Psoas muscle (tissue), 8 donors: ENCODE measurements around the gene TBC1D17. TPM values are rescaled to one million over a fixed set of nuclear protein-coding genes. Genes with fewer than 3 reads are reported as not detected.

Experiments
- ATAC-seq, 4 donors: fragments of 200-7000 bp; cut with Tn5 transposase; one replicate each; pipeline ENCODE4 v1.9.1; 2020; ENCODE audit warnings: moderate library complexity in 3 of 4, mild to moderate bottlenecking in 2 of 4
- DNase-seq, 2 donors: peaks; one replicate each; pipeline ENCODE4 v3.0.0-alpha.2; 2020
- H3K27ac ChIP-seq: fragments of 200-600 bp; one replicate; pipeline ENCODE4 v1.8.0; 2022
- H3K27me3 ChIP-seq, 3 donors: fragments of 200-600 bp in 1 of 3; one replicate each; pipeline versions ENCODE4 v1.6.1 to v1.8.0; 2013 to 2022; ENCODE audit warnings: low read length in 2 of 3, mild to moderate bottlenecking in 2 of 3, moderate library complexity in 1 of 3; ENCODE audit not compliant: insufficient read depth in 3 of 3
- H3K36me3 ChIP-seq, 2 donors: fragments of 200-600 bp in 1 of 2; one replicate each; pipeline versions ENCODE4 v1.6.1 to v1.8.0; 2013 to 2022; ENCODE audit warnings: low read depth in 1 of 2, mild to moderate bottlenecking in 1 of 2, moderate library complexity in 1 of 2; ENCODE audit not compliant: insufficient read depth in 1 of 2
- H3K4me1 ChIP-seq: fragments of 200-600 bp; one replicate; pipeline ENCODE4 v1.8.0; 2022
- H3K4me3 ChIP-seq: fragments of 200-600 bp; one replicate; pipeline ENCODE4 v1.8.0; 2022; ENCODE audit warnings: mild to moderate bottlenecking
- H3K9me3 ChIP-seq: fragments of 200-600 bp; one replicate; pipeline ENCODE4 v1.8.0; 2022
- CTCF ChIP-seq: fragments of 200-600 bp; IDR thresholded peaks from one replicate; pipeline ENCODE4 v1.8.0; 2022; ENCODE audit warnings: antibody characterized with exemption
- WGBS, 3 donors: extraction: QIAGEN DNeasy Blood & Tissue Kit; methylation state at CpG; one replicate each; pipeline versions ENCODE4 v1.1.6 to v1.1.7; 2013; 5-methylcytosine and 5-hydroxymethylcytosine counted together
- intact Hi-C, 2 donors: fragments of 100-400 bp; cut with DNase I; formaldehyde crosslinking; loops; one replicate each; pipeline versions ENCODE4 v1.11.0 to v1.14.2; 2022
- polyA plus RNA-seq, 3 donors: library from polyadenylated mRNA; stranded (reverse); fragments of 200-250 nt; gene quantifications; one replicate each; pipeline ENCODE4 v1.2.3, GENCODE V29; 2013
- total RNA-seq, 4 donors: library from RNA; stranded (reverse); fragmentation: NEBNext Ultra II Directional in 2 of 4; extraction: Animal tissue kit (Norgen Biotek cat#: 25700) in 2 of 4; gene quantifications; one replicate each; pipeline versions ENCODE4 v1.2.1 to v1.2.4, GENCODE V29; 2021 to 2023
- donor health status: healthy with polysubstance abuse.
- donor health status: DM: no; HTN: no; CAD: no; lungs with moderate emphysema.
- donor health status: Bipolar disorder and iron deficiency.
- donor health status: healthy.
- donor health status: DM: yes; HTN: yes; CAD: no.
- donor health status: DM: no; HTN: no; CAD: no.
- donor health status: DM: no; HTN: no; CAD: no.
- donor health status: DM: yes; HTN: yes; CAD: no.

TBC1D17 gene
- total and polyA plus RNA-seq, 7 donors, result 36.3 to 107 (median 81.8) TPM

- H3K9me3 ChIP-seq, result no peaks in the 10 kb centered on the region
- TF ChIP-seq CTCF, result no peak
- peak overlapping the region; percentile 12 for H3K27ac ChIP-seq
- no peaks in the 10 kb centered on the region for H3K27me3 ChIP-seq
- peak in 1 of 2 donors; percentile 54 for DNase-seq
- H3K4me1 ChIP-seq, result peaks cover 28% of the 10 kb centered on the region
- peaks cover 14 to 64% of the 10 kb centered on the region in 2 donors for H3K36me3 ChIP-seq
- intact Hi-C loops, result loop anchor here in 1 of 2 donors (5.0 kb wide), 1 partner anchor 382 kb away; the partner anchor contains the start of gene RPS11
- peak overlapping the region; percentile 69 for H3K4me3 ChIP-seq
- 91 to 93% (median 93%) methylated on average over 12 of the region's 12 CpGs for WGBS, 3 donors
- no peak for ATAC-seq
These were observed 1.9 kb downstream of the TBC1D17 start for GRCh38 chr19:49879243-49879963.

- peak in 1 of 2 donors; percentile 42 for DNase-seq
- ATAC-seq, result no peak
These were observed 2.8 kb downstream of the TBC1D17 start for GRCh38 chr19:49880162-49880869.

GRCh38 chr19:49881186-49881585 is 3.7 kb downstream of the TBC1D17 start:
- WGBS, 3 donors, result 94 to 98% (median 94%) methylated on average over 16 to 17 of the region's 17 CpGs
- Histone ChIP-seq H3K4me3 (no peak overlapping the region), H3K36me3 (peaks cover 14 to 78% of the 10 kb centered on the region in 2 donors), H3K4me1 (peaks cover 15% of the 10 kb centered on the region), H3K27ac (no peak overlapping the region), H3K27me3 (no peaks in the 10 kb centered on the region), H3K9me3 (no peaks in the 10 kb centered on the region)
- intact Hi-C loops, result no loop called here
- DNase-seq, result peak in 1 of 2 donors; percentile 51
- TF ChIP-seq CTCF, result no peak
- no peak for ATAC-seq

More at GRCh38 chr19:49880162-49880869, 2.8 kb downstream of the TBC1D17 start:
- TF ChIP-seq CTCF, result no peak
- H3K27me3 ChIP-seq, result no peaks in the 10 kb centered on the region
- no peaks in the 10 kb centered on the region for H3K9me3 ChIP-seq
- intact Hi-C loops, result no loop called here
- H3K27ac ChIP-seq, result no peak overlapping the region
- peaks cover 14 to 70% of the 10 kb centered on the region in 2 donors for H3K36me3 ChIP-seq
- no peak overlapping the region for H3K4me3 ChIP-seq
- peaks cover 19% of the 10 kb centered on the region for H3K4me1 ChIP-seq
- 88 to 90% (median 89%) methylated on average over 10 of the region's 10 CpGs for WGBS, 3 donors

- DNase-seq, result peak in 1 of 2 donors; percentile 52
- peaks cover 14 to 83% of the 10 kb centered on the region in 2 donors for H3K36me3 ChIP-seq
- no peak overlapping the region for H3K27ac ChIP-seq
- H3K27me3 ChIP-seq, result no peaks in the 10 kb centered on the region
- no peak for TF ChIP-seq CTCF
- intact Hi-C loops, result no loop called here
- ATAC-seq, result no peak
- 84 to 87% (median 85%) methylated on average over 31 of the region's 31 CpGs for WGBS, 3 donors
- H3K9me3 ChIP-seq, result no peaks in the 10 kb centered on the region
- H3K4me1 ChIP-seq, result peaks cover 15% of the 10 kb centered on the region
- H3K4me3 ChIP-seq, result no peak overlapping the region
These were observed 4.3 kb downstream of the TBC1D17 start for GRCh38 chr19:49881672-49882394.
